ENCODE measurements around the gene LCE3A.

Gene LCE3A

DNA sequence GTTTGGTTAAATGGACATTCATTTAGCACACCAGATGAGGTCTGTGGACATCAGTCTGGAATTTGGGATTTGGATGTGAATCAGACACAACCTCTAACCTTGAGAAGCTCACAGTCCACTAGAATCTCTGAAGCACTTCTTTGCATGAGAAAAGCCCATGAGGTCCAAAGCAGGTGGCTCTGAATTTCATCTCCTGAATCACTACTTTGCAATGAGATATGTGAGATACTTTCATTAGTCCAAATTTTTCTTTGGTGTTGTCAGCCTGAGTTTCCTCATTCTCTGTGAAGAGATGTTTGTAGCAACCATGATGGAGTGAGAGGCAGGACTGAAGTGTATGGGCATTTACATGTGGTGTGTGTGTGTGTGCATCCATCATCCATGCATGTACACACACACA lies 23.8 kb upstream of the LCE3A start:
- TF ChIP-seq, protein P1, sequence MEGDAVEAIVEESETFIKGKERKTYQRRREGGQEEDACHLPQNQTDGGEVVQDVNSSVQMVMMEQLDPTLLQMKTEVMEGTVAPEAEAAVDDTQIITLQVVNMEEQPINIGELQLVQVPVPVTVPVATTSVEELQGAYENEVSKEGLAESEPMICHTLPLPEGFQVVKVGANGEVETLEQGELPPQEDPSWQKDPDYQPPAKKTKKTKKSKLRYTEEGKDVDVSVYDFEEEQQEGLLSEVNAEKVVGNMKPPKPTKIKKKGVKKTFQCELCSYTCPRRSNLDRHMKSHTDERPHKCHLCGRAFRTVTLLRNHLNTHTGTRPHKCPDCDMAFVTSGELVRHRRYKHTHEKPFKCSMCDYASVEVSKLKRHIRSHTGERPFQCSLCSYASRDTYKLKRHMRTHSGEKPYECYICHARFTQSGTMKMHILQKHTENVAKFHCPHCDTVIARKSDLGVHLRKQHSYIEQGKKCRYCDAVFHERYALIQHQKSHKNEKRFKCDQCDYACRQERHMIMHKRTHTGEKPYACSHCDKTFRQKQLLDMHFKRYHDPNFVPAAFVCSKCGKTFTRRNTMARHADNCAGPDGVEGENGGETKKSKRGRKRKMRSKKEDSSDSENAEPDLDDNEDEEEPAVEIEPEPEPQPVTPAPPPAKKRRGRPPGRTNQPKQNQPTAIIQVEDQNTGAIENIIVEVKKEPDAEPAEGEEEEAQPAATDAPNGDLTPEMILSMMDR (IDR thresholded peaks at IDR 0.05; ENCODE audit: extremely low read depth, missing control alignments) = no peak
- DNase-seq (ENCODE audit: low spot score) = no peak

DNA sequence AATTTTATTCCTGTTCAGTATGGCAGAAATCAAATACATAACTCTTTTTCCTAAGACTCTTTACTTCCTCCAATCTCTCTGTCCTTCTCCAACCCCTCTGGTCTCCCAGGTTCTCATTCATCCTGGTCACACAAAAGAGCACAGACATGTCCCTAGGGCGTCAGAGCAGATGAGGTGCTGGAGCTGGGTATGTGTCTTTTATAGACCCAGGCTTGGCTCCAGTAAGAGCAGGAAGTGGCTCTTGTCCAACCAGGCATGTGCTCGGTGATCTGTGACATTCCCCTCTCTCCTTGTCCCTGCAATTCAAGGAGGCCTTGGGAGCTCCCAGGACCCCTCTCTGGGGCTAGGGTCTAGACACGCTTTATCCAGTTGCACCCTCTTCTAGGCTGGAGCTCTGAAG lies 22.2 kb upstream of the LCE3A start:
- DNase-seq (ENCODE audit: low spot score) = no peak
- TF ChIP-seq, protein P1 (IDR thresholded peaks at IDR 0.05; ENCODE audit: extremely low read depth, missing control alignments) = no peak

DNA sequence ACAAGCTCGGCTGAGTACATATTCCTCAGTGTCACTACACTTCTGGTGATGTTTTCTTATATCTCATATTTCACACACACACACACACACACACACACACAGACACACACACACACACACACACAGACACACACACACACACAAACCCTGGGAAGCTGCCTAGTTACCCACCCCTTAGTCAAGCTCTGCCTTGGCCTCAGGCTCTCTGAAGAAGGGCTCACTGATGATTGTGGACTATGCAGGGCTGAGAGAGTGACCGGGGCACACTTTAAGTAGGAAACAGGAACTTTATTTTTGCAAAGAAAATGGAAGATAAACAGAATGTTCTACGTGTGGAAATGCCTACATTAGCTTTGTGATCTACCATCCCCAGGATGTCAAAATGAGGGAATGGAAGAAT lies 21.0 kb upstream of the LCE3A start:
- no peak for DNase-seq (ENCODE audit: low spot score)
- TF ChIP-seq, protein P1 (IDR thresholded peaks at IDR 0.05; ENCODE audit: extremely low read depth, missing control alignments) = no peak

DNA sequence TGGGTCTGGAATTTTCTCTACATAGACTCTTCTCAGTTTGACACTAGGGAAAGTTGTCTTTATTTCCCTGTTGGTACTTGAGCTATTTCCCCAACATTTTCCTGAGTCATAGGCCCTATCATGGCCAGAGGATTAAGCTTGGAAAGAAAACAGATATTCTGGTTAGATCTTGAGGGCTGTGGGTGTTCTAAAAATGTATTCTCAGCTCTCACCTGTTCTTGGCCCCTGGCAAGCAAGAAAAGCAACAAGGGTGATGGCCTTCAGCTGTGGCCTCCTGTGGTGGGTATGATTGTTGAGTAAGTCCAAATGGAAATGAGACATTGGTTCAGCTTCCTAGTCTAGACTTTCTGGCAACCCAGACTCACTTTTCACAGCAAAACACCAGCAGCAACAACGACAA lies 17.4 kb upstream of the LCE3A start:
- TF ChIP-seq, protein P1 (IDR thresholded peaks at IDR 0.05; ENCODE audit: extremely low read depth, missing control alignments) = no peak
- DNase-seq (ENCODE audit: low spot score) = no peak

DNA sequence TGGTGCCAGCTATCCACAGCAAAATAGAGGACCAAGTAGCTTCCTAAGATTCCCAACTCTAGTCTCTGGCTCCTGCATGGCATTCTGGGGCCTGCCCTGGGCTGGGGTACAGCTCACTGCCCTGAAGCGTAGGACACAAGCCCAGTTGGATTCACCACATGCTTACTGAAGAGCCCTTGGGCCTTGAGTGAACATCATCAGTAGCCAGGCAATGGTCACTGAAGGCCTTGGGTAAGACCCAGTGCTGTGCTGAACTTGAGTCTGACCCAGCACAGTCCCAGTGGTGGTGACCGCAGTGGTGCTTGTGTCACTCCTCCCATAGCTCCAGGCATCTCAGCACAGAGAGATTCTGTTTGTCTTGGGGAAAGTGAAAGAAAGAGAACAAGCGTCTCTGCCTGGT lies 7.7 kb upstream of the LCE3A start:
- TF ChIP-seq, protein P1 (IDR thresholded peaks at IDR 0.05; ENCODE audit: extremely low read depth, missing control alignments) = no peak
- DNase-seq (ENCODE audit: low spot score) = no peak

DNA sequence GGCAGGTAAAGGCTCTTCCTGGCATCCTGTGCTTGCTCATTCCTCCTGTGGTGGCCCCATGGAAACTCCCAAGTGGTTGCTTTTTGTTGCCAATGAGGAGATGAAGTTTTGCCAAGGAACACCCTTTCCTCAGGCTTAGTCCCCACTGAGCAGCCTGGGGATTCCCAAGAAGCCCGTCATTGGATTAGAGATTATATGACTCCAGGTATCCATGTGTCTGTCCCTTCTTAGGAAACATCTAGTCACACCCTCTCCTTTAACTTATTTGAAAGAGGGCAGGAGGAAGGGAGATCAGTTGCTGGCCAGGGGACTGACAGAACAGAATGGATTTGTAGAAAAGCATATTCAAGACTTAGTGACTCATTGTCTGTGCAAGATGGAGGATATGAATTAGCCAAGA lies 3.8 kb upstream of the LCE3A start:
- TF ChIP-seq, protein P1 (IDR thresholded peaks at IDR 0.05; ENCODE audit: extremely low read depth, missing control alignments) = no peak
- DNase-seq (ENCODE audit: low spot score) = no peak

DNA sequence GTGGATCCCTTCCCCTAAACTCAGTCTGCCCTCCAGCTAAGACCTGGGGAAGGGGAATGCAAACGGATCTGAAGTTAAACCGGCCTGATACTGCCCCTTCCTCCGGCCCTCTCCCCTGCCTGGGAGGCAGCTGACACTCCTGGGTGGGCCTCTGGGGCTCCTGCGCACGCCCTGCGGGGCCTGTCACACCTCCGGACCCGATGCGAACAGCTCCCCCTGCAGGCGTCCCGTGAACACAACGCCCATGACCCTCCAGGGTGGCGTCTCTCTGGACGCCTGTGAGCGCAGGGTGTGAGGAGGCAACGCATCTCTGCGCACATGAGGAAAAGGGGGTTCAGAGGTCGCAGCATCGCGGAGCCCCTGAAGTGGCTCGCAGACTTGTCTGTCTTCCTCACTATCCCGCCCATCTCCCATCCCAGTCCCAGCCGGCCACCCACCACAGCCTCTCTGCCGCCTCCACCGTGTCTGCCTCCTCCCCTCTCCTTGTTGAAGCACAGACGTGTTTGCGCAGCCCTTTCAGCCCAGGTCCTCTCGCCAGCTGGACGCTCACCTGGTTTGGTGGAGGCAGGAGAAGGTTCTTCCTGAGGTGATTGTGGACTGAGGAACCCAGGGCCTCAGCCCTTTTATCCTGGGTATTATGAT lies 421 bp upstream of the LCE3A start:
- DNase-seq (ENCODE audit: low spot score) = peak; percentile 32
- TF ChIP-seq, protein P1 (IDR thresholded peaks at IDR 0.05; ENCODE audit: extremely low read depth, missing control alignments) = no peak
